Stimulated activated naive CD8-positive, alpha-beta T cell treated with anti-CD3 and anti-CD28 coated beads, Interleukin-15, Interleukin-2, amounts not matched to agents 100 U/mL and 50 U/mL, for 24 hours (primary cell): ENCODE results near the gene PNKP.

Experiments
- ATAC-seq: fragments of 150-1000 bp; cut with Tn5 transposase; one replicate; pipeline ENCODE4 v1.10.0; 2021
- DNase-seq: peaks from one replicate; pipeline ENCODE4 v3.0.0; 2021

Gene PNKP

GRCh38 chr19:49890349-49891311 lies 23.3 kb upstream of the PNKP start:
- peak; percentile 44 for ATAC-seq
- peak; percentile 69 for DNase-seq

- ATAC-seq: peak; percentile 63
- peak; percentile 80 for DNase-seq
Measured at GRCh38 chr19:49889687-49890348, 22.4 kb upstream of the PNKP start.

GRCh38 chr19:49889038-49889686 lies 21.8 kb upstream of the PNKP start:
- ATAC-seq (no peak), DNase-seq (no peak)

GRCh38 chr19:49888510-49888824 lies 21.1 kb upstream of the PNKP start:
- DNase-seq (no peak), ATAC-seq (no peak)

- no peak for DNase-seq
- no peak for ATAC-seq
Measured at GRCh38 chr19:49887665-49888509, 20.5 kb upstream of the PNKP start.

GRCh38 chr19:49887037-49887664 lies 19.8 kb upstream of the PNKP start:
- no peak for ATAC-seq

GRCh38 chr19:49884760-49885159 lies 17.4 kb upstream of the PNKP start:
- no peak for DNase-seq
- no peak for ATAC-seq

More at GRCh38 chr19:49887037-49887664, 19.8 kb upstream of the PNKP start:
- no peak for DNase-seq

GRCh38 chr19:49884109-49884508 lies 16.7 kb upstream of the PNKP start:
- DNase-seq (no peak), ATAC-seq (no peak)

- ATAC-seq: no peak
- no peak for DNase-seq
Measured at GRCh38 chr19:49883094-49883493, 15.7 kb upstream of the PNKP start.

GRCh38 chr19:49882643-49883042 lies 15.3 kb upstream of the PNKP start:
- ATAC-seq (no peak), DNase-seq (no peak)

- no peak for DNase-seq
- no peak for ATAC-seq
Measured at GRCh38 chr19:49881672-49882394, 14.5 kb upstream of the PNKP start.

- ATAC-seq (no peak), DNase-seq (no peak)
Measured at GRCh38 chr19:49881186-49881585, 13.8 kb upstream of the PNKP start.

- ATAC-seq (no peak), DNase-seq (no peak)
Measured at GRCh38 chr19:49880162-49880869, 12.9 kb upstream of the PNKP start.

- no peak for DNase-seq
- no peak for ATAC-seq
Measured at GRCh38 chr19:49879243-49879963, 12.0 kb upstream of the PNKP start.

- ATAC-seq (no peak), DNase-seq (no peak)
Measured at GRCh38 chr19:49878744-49879070, 11.3 kb upstream of the PNKP start.

GRCh38 chr19:49877879-49878743 lies 10.7 kb upstream of the PNKP start:
- DNase-seq (peak; percentile 100), ATAC-seq (peak; percentile 88)

GRCh38 chr19:49877020-49877878 lies 9.9 kb upstream of the PNKP start, which contains the start of the genes AKT1S1 and TBC1D17:
Gene AKT1S1, minus strand, starts transcription at chr19:49877355. Its CDS starts 4,060 bp downstream, at chr19:49873295.
Gene TBC1D17, plus strand, starts transcription at chr19:49877702. Its CDS starts 22 bp downstream, at chr19:49877724.
- peak; percentile 75 for ATAC-seq
- peak; percentile 98 for DNase-seq
